Psoas muscle (tissue), 8 donors: ENCODE results near the gene TEDC2. TPM values are rescaled to one million over a fixed set of nuclear protein-coding genes. Genes with fewer than 3 reads are reported as not detected.

Experiments
- ATAC-seq, 4 donors: fragments of 200-7000 bp; cut with Tn5 transposase; one replicate each; pipeline ENCODE4 v1.9.1; 2020; ENCODE audit warnings: moderate library complexity in 3 of 4, mild to moderate bottlenecking in 2 of 4
- DNase-seq, 2 donors: peaks; one replicate each; pipeline ENCODE4 v3.0.0-alpha.2; 2020
- H3K27ac ChIP-seq: fragments of 200-600 bp; one replicate; pipeline ENCODE4 v1.8.0; 2022
- H3K27me3 ChIP-seq, 3 donors: fragments of 200-600 bp in 1 of 3; one replicate each; pipeline versions ENCODE4 v1.6.1 to v1.8.0; 2013 to 2022; ENCODE audit warnings: low read length in 2 of 3, mild to moderate bottlenecking in 2 of 3, moderate library complexity in 1 of 3; ENCODE audit not compliant: insufficient read depth in 3 of 3
- H3K36me3 ChIP-seq, 2 donors: fragments of 200-600 bp in 1 of 2; one replicate each; pipeline versions ENCODE4 v1.6.1 to v1.8.0; 2013 to 2022; ENCODE audit warnings: low read depth in 1 of 2, mild to moderate bottlenecking in 1 of 2, moderate library complexity in 1 of 2; ENCODE audit not compliant: insufficient read depth in 1 of 2
- H3K4me1 ChIP-seq: fragments of 200-600 bp; one replicate; pipeline ENCODE4 v1.8.0; 2022
- H3K4me3 ChIP-seq: fragments of 200-600 bp; one replicate; pipeline ENCODE4 v1.8.0; 2022; ENCODE audit warnings: mild to moderate bottlenecking
- H3K9me3 ChIP-seq: fragments of 200-600 bp; one replicate; pipeline ENCODE4 v1.8.0; 2022
- CTCF ChIP-seq: fragments of 200-600 bp; IDR thresholded peaks from one replicate; pipeline ENCODE4 v1.8.0; 2022; ENCODE audit warnings: antibody characterized with exemption
- WGBS, 3 donors: extraction: QIAGEN DNeasy Blood & Tissue Kit; methylation state at CpG; one replicate each; pipeline versions ENCODE4 v1.1.6 to v1.1.7; 2013; 5-methylcytosine and 5-hydroxymethylcytosine counted together
- intact Hi-C, 2 donors: fragments of 100-400 bp; cut with DNase I; formaldehyde crosslinking; loops; one replicate each; pipeline versions ENCODE4 v1.11.0 to v1.14.2; 2022
- polyA plus RNA-seq, 3 donors: library from polyadenylated mRNA; stranded (reverse); fragments of 200-250 nt; gene quantifications; one replicate each; pipeline ENCODE4 v1.2.3, GENCODE V29; 2013
- total RNA-seq, 4 donors: library from RNA; stranded (reverse); fragmentation: NEBNext Ultra II Directional in 2 of 4; extraction: Animal tissue kit (Norgen Biotek cat#: 25700) in 2 of 4; gene quantifications; one replicate each; pipeline versions ENCODE4 v1.2.1 to v1.2.4, GENCODE V29; 2021 to 2023
- donor health status: healthy with polysubstance abuse.
- donor health status: DM: no; HTN: no; CAD: no; lungs with moderate emphysema.
- donor health status: Bipolar disorder and iron deficiency.
- donor health status: healthy.
- donor health status: DM: yes; HTN: yes; CAD: no.
- donor health status: DM: no; HTN: no; CAD: no.
- donor health status: DM: no; HTN: no; CAD: no.
- donor health status: DM: yes; HTN: yes; CAD: no.

The TEDC2 gene
- total and polyA plus RNA-seq, 7 donors = 0.25 to 3.0 (median 0.61) TPM

- 83 to 87% (median 87%) methylated on average over 24 to 25 of the region's 25 CpGs for WGBS, 3 donors
- DNase-seq = no peak
- Histone ChIP-seq H3K4me3 (no peak overlapping the region), H3K4me1 (peaks cover 4% of the 10 kb centered on the region), H3K27ac (no peak overlapping the region), H3K27me3 (no peaks in the 10 kb centered on the region), H3K36me3 (no peaks in the 10 kb centered on the region), H3K9me3 (no peaks in the 10 kb centered on the region)
- no peak for ATAC-seq
- no peak for TF ChIP-seq CTCF
- intact Hi-C loops = loop anchor here (5.0 kb wide), 2 partner anchors 78 to 82 kb away; partner anchors contain the start of gene ABCA3 (in 2 of the 2)
Observed at GRCh38 chr16:2424061-2425007, 35.6 kb upstream of the TEDC2 start.

- Histone ChIP-seq H3K9me3 (no peaks in the 10 kb centered on the region), H3K27me3 (no peaks in the 10 kb centered on the region), H3K4me3 (no peak overlapping the region), H3K27ac (no peak overlapping the region), H3K36me3 (no peaks in the 10 kb centered on the region), H3K4me1 (peaks cover 6% of the 10 kb centered on the region)
- ATAC-seq = no peak
- intact Hi-C loops = loop anchor here (5.0 kb wide), 2 partner anchors 77 to 83 kb away; partner anchors contain the start of gene ABCA3 (in 2 of the 2)
- DNase-seq = no peak
- no peak for TF ChIP-seq CTCF
- 82 to 83% (median 83%) methylated on average over 9 of the region's 9 CpGs for WGBS, 3 donors
Observed at GRCh38 chr16:2425008-2425518, 34.8 kb upstream of the TEDC2 start.

- intact Hi-C loops = loop anchor here (5.0 kb wide), 2 partner anchors 76 to 84 kb away; partner anchors contain the start of gene ABCA3 (in 2 of the 2)
- Histone ChIP-seq H3K36me3 (no peaks in the 10 kb centered on the region), H3K4me1 (peaks cover 8% of the 10 kb centered on the region), H3K27me3 (no peaks in the 10 kb centered on the region), H3K4me3 (no peak overlapping the region), H3K27ac (no peak overlapping the region), H3K9me3 (no peaks in the 10 kb centered on the region)
- WGBS, 3 donors = 89 to 93% (median 90%) methylated on average over 13 of the region's 13 CpGs
- DNase-seq (no peak), ATAC-seq (no peak)
- TF ChIP-seq CTCF = no peak
Observed at GRCh38 chr16:2425825-2426430, 34.0 kb upstream of the TEDC2 start.

GRCh38 chr16:2426941-2427361 lies 33.0 kb upstream of the TEDC2 start:
- no peaks in the 10 kb centered on the region for H3K36me3 ChIP-seq
- no peaks in the 10 kb centered on the region for H3K27me3 ChIP-seq
- DNase-seq (no peak), ATAC-seq (no peak)
- 86 to 93% (median 92%) methylated on average over 6 of the region's 6 CpGs for WGBS, 3 donors
- H3K27ac ChIP-seq = no peak overlapping the region
- H3K4me1 ChIP-seq = peaks cover 8% of the 10 kb centered on the region
- intact Hi-C loops = loop anchor here (5.0 kb wide), 2 partner anchors 75 to 85 kb away; partner anchors contain the start of gene ABCA3 (in 2 of the 2)
- H3K4me3 ChIP-seq = no peak overlapping the region
- TF ChIP-seq CTCF = no peak
- no peaks in the 10 kb centered on the region for H3K9me3 ChIP-seq
